BLaER1 treated with 17β-estradiol and CSF1 and Interleukin-3, amounts not matched to agents 10 nM and 100 nM (cell line): ENCODE results near the gene MINK1.
A peak's percentile ranks its signal among the peaks of the same experiment; 100 is the strongest.
"Not testable (repeated sequence)": the region's sequence is repeated elsewhere in the genome, so short reads cannot be mapped to it uniquely, and the experiment has no call there.

Experiments used
- H3K27ac ChIP-seq, 11 experiments: shearing (Covaris generic); formaldehyde crosslinking; 2 replicates each; pipeline ENCODE4 v1.8.1; 2022
- H3K27me3 ChIP-seq, 11 experiments: shearing (Covaris generic); formaldehyde crosslinking; 2 replicates each; pipeline ENCODE4 v1.8.1; 2022
- H3K36me3 ChIP-seq, 11 experiments: shearing (Covaris generic); formaldehyde crosslinking; 2 replicates each; pipeline ENCODE4 v1.8.1; 2022
- H3K4me1 ChIP-seq, 10 experiments: shearing (Covaris generic); formaldehyde crosslinking; 2 replicates each; pipeline ENCODE4 v1.8.1; 2022
- H3K4me2 ChIP-seq, 11 experiments: shearing (Covaris generic); formaldehyde crosslinking; 2 replicates each; pipeline ENCODE4 v1.8.1; 2022
- H3K4me3 ChIP-seq, 10 experiments: shearing (Covaris generic); formaldehyde crosslinking; 2 replicates each; pipeline ENCODE4 v1.8.1; 2022
- H3K9ac ChIP-seq, 11 experiments: shearing (Covaris generic); formaldehyde crosslinking; 2 replicates each; pipeline ENCODE4 v1.8.1; 2022
- H3K9me3 ChIP-seq, 11 experiments: shearing (Covaris generic); formaldehyde crosslinking; replicated peaks in 1 of 11; 2 replicates each; pipeline ENCODE4 v1.8.1; 2022
- H4K20me1 ChIP-seq, 11 experiments: shearing (Covaris generic); formaldehyde crosslinking; 2 replicates each; pipeline ENCODE4 v1.8.1; 2022
- Cebpa-rat ChIP-seq, 11 experiments: shearing (Covaris generic); IDR thresholded peaks; 2 replicates each; pipeline ENCODE4 v1.8.1; 2022

MINK1 gene

DNA sequence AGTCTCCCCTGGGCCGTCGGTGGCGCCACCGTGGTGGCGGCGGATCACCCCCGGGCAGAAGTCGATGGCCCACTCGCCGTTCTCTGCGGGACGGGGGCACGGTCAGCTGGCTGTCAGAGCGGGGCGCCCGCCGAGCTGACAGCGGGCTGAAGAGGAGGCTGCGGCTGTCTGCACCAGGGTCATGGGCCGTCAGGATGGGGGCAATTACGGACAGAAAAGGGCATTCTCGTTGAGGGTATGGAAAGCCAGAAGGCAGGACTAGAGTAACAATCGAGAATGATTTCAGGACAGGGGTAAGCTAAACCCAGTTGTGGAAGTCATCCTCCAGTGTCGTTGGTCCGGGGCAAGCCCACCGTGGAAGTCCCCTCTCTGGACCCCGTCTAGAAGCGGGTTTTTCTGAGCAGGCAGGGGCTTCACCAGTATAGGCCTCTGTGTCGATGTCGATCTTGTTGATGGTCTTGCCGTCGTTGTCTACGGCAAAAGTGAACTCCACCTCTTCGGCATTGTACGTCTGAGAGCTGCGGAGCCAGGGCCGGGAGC is 68.0 kb downstream of the MINK1 start:
- Histone ChIP-seq H3K27ac (peak overlapping the region in 1 of 11 experiments; percentile 17; a peak in 2 of 22 replicates), H3K9ac (peak overlapping the region in 2 of 11 experiments; percentile 8 to 68; a peak in 1 of 22 replicates), H3K4me3 (peak overlapping the region in 6 of 10 experiments; percentile 25 to 55 (median 40); a peak in 6 of 20 replicates), H3K27me3 (peaks cover 26 to 44% (median 35%) of the 10 kb centered on the region in 11 experiments), H3K36me3 (peaks cover 12 to 21% (median 14%) of the 10 kb centered on the region in 11 experiments; a peak in 21 of 22 replicates), H3K4me2 (peak overlapping the region; percentile 64 to 89 (median 80)), H3K4me1 (peaks cover 42 to 64% (median 53%) of the 10 kb centered on the region in 10 experiments), H4K20me1 (peaks cover 0 to 25% (median 0%) of the 10 kb centered on the region in 11 experiments; a peak in 9 of 22 replicates), H3K9me3 (no peaks in the 10 kb centered on the region)
- TF ChIP-seq Cebpa-rat (IDR thresholded peaks at IDR 0.05), result no peak

DNA sequence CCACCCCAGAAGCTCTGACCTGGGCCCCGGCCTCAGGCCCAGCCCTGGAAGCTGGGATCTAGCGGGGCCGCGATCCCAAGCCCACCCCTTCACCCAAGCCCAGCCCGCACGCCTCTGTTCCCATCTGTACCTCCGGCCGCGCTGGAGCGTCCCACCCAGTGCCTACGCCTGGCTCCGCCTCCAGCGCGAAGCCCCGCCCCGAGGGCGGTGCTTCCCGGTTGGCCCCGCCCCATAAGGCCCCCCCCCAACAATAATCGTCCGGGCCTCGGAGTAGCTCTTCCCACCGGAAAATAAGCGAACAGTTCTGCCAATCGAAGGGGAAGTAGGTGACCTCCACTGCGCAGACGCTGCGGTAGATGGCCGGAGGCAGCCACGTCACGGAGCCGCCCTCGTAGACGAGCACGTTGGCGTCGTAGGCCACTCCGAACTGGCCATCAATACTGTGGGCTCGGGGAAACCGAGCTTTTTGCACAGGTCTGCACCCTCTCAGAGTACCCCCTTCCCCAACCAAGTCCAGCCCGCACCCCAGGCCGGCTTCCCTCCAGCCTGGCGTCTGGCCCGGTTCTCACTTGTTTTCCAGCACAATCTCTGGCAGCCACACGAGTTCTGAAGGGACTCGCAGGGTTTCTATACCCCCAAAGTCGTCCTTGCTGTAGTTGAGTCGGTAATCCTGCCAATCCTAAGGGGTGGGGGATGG is 68.7 kb downstream of the MINK1 start:
- TF ChIP-seq Cebpa-rat (IDR thresholded peaks at IDR 0.05), result no peak
- Histone ChIP-seq H3K36me3 (peaks cover 6 to 15% (median 8%) of the 10 kb centered on the region in 11 experiments; a peak in 21 of 22 replicates), H3K4me3 (no peak overlapping the region), H3K9ac (peak overlapping the region in 1 of 11 experiments; percentile 24; a peak in 1 of 22 replicates), H3K9me3 (no peaks in the 10 kb centered on the region), H4K20me1 (peaks cover 0 to 19% (median 0%) of the 10 kb centered on the region in 11 experiments; a peak in 9 of 22 replicates), H3K4me1 (peaks cover 42 to 63% (median 52%) of the 10 kb centered on the region in 10 experiments), H3K27ac (peak overlapping the region in 2 of 11 experiments; percentile 16 to 44; a peak in 2 of 22 replicates), H3K4me2 (peak overlapping the region in 10 of 11 experiments; percentile 57 to 89 (median 76); a peak in 15 of 22 replicates), H3K27me3 (peaks cover 26 to 44% (median 35%) of the 10 kb centered on the region in 11 experiments)

DNA sequence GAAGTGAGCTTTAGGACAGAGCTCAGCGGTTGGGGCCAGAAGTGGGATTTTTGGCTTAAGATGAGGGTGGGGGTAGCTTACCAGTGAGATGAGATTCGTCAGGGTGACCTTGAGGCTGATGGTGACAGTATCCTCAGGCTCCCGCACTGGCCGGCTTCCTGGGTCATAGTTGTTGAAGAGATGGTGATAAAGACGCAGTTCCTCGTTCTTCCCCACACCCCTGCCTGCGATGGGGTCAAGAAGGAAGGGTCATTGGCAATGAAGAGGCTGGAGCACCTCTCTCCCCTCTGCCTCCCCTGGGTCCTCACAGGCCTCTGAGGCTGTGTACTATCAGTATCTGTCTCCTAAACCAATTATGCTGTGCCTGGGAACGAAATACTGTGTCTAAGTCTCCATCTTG is 69.4 kb downstream of the MINK1 start:
- Histone ChIP-seq H3K9ac (peak overlapping the region in 8 of 11 experiments; percentile 3 to 49 (median 29); a peak in 7 of 22 replicates), H3K4me3 (no peak overlapping the region), H3K27me3 (peaks cover 26 to 38% (median 34%) of the 10 kb centered on the region in 11 experiments), H3K27ac (peak overlapping the region in 4 of 11 experiments; percentile 3 to 44 (median 17); a peak in 6 of 22 replicates), H4K20me1 (peaks cover 0 to 12% (median 0%) of the 10 kb centered on the region in 11 experiments; a peak in 6 of 22 replicates), H3K4me2 (peak overlapping the region; percentile 57 to 89 (median 71)), H3K36me3 (peaks cover 0 to 8% (median under 1%) of the 10 kb centered on the region in 11 experiments; a peak in 8 of 22 replicates), H3K4me1 (peaks cover 42 to 56% (median 51%) of the 10 kb centered on the region in 10 experiments), H3K9me3 (no peaks in the 10 kb centered on the region)
- no peak for TF ChIP-seq Cebpa-rat (IDR thresholded peaks at IDR 0.05)

DNA sequence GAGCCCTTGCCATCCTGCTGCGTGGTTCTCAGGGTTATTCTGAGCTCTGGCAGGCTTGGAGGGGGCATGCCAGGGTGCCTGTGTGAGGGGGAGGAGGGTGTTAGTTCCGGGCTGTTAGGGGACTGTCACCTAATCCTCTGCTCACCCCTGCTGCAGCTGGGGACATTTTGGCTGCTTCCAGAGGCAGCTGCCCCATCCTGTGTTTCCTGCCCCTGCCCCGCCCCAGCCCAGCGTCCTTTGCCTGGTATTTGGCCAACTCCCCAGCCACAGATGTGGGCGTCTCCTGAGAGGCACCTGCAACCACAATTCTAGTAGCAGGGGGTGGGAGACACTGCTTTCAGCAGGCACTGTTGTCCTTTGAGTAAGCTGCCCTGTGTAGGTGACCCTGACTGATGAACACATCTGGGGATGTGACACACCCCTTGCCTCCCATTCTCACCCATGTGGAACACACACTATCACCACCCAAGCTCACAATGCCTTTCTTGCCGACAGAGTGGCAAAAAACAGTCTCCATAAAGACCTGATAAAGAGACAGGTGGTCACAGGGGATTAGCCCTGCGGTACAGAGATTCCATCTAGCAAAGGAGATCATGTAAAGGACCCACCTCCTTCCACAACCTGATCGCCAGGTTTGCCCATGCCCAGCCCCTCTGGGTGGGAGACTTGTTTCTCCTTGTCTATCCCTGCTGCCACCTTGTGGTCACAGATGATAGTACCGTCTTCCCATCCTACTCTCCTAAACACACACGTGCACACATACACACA is 70.1 kb downstream of the MINK1 start, which contains the start of gene CHRNE:
TSS of gene CHRNE (minus strand) at position 48 of the 768 bp plus-strand sequence. CDS start at position 13, 35 bp downstream.
- TF ChIP-seq Cebpa-rat (IDR thresholded peaks at IDR 0.05), result no peak
- Histone ChIP-seq H3K9ac (peak within 1 kb of the TSS in 9 of 11 experiments; percentile 3 to 49 (median 29); a peak in 9 of 22 replicates), H3K27ac (peak within 1 kb of the TSS in 4 of 11 experiments; percentile 3 to 44 (median 17); a peak in 6 of 22 replicates), H3K9me3 (no peaks in the 10 kb centered on the region), H3K4me3 (peak within 1 kb of the TSS in 1 of 10 experiments; percentile 24; a peak in 1 of 20 replicates), H3K4me1 (peaks cover 46 to 59% (median 53%) of the 10 kb centered on the region in 10 experiments), H3K36me3 (0 out of 22 replicates have a peak, but pooled peaks cover 0 to 5% (median 0%) of the 10 kb centered on the region in 11 experiments), H3K27me3 (peaks cover 24 to 32% (median 31%) of the 10 kb centered on the region in 11 experiments), H3K4me2 (peak within 1 kb of the TSS; percentile 57 to 89 (median 71)), H4K20me1 (peaks cover 0 to 10% (median 0%) of the 10 kb centered on the region in 11 experiments; a peak in 6 of 22 replicates)

DNA sequence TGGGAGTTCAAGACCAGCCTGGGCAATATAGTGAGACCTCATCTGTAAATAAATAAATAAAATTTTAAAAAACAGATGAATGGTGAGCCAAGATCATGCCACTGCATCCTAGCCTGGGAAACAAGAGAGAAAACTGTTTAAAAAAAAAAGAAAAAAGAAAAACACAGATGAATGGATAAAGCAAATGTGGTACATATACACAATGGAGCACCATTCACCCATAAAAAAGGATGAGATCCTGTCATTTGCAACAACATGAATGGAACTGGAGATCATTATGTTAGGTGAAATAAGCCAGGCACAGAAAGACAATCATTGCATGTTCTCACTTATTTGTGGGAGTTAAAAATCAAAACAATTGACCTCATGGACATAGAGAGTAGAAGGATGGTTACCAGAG is 73.5 kb downstream of the MINK1 start:
- H3K36me3 ChIP-seq, H3K4me2 ChIP-seq, H3K4me3 ChIP-seq, H3K9me3 ChIP-seq, H3K9ac ChIP-seq, H3K27ac ChIP-seq, H3K27me3 ChIP-seq, H4K20me1 ChIP-seq: not testable (repeated sequence)
- H3K4me1 ChIP-seq, result peaks cover 34 to 44% (median 38%) of the 10 kb centered on the region in 10 experiments

DNA sequence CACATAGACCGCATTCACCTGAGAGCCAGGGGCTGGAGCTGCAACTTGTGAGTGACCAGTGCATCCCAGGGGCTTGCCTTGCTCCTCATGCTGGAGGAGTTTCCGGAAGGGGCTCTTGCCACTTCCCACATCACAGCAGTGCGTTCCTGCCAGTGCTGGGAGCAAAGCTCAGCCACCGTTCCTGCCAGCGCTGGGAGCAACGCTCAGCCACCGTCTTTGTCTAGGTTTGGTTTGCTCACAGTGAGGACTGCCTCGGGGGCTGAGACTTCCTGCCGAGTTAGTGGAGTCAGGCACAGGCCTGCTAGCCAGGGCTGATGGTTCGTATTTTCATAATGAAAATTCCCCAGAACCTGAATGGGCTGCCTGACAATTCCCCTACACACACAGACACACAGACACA is 75.2 kb downstream of the MINK1 start:
- Histone ChIP-seq H3K9ac (peak overlapping the region; percentile 1 to 66 (median 49); a peak in 18 of 22 replicates), H3K4me2 (peak overlapping the region; percentile 52 to 78 (median 71)), H3K27me3 (no peaks in the 10 kb centered on the region), H3K4me1 (peaks cover 21 to 35% (median 28%) of the 10 kb centered on the region in 10 experiments), H3K4me3 (no peak overlapping the region), H3K36me3 (no peaks in the 10 kb centered on the region), H4K20me1 (no peaks in the 10 kb centered on the region; a peak in 1 of 22 replicates), H3K9me3 (no peaks in the 10 kb centered on the region), H3K27ac (peak overlapping the region in 10 of 11 experiments; percentile 49 to 71 (median 65); a peak in 19 of 22 replicates)
- TF ChIP-seq Cebpa-rat (IDR thresholded peaks at IDR 0.05), result no peak

DNA sequence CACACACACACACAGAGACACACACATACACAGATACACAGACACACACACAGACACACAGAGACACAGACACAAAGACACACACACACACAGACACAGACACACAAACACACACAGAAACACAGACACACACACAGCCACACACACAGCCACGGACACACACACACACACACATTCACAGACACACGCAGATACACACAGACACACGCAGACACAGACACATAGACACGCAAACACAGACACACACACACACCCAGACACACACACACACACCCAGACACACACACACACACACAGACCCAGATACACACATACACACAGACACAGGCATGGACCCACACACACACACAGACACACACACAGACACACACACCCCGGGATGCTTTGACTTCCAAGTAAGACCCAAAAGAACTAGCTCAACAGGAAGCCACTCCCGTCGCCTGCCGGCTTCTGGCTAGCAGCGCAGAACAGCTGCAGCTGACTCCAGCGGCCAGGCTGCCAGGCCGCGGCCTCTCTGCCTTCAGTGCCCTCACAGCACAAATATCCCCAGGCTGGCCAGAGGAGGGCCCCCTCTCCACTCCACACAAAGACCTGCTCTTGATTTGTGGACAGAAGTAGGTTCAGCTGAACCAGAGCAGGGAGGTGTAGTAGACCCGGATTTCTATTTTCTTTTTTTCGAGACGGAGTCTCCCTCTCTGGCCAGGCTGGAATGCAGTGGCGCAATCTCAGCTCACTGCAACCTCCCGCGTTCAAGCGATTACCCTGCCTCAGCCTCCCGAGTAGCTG is 75.8 kb downstream of the MINK1 start:
- Histone ChIP-seq H3K9me3 (no peaks in the 10 kb centered on the region), H3K9ac (peak overlapping the region; percentile 21 to 66 (median 49); a peak in 20 of 22 replicates), H3K4me2 (peak overlapping the region; percentile 52 to 78 (median 71)), H3K27ac (peak overlapping the region in 10 of 11 experiments; percentile 49 to 71 (median 65); a peak in 20 of 22 replicates), H3K4me1 (peaks cover 18 to 31% (median 24%) of the 10 kb centered on the region in 10 experiments), H3K27me3 (no peaks in the 10 kb centered on the region), H3K36me3 (no peaks in the 10 kb centered on the region), H3K4me3 (no peak overlapping the region), H4K20me1 (no peaks in the 10 kb centered on the region)
- TF ChIP-seq Cebpa-rat (IDR thresholded peaks at IDR 0.05), result no peak

DNA sequence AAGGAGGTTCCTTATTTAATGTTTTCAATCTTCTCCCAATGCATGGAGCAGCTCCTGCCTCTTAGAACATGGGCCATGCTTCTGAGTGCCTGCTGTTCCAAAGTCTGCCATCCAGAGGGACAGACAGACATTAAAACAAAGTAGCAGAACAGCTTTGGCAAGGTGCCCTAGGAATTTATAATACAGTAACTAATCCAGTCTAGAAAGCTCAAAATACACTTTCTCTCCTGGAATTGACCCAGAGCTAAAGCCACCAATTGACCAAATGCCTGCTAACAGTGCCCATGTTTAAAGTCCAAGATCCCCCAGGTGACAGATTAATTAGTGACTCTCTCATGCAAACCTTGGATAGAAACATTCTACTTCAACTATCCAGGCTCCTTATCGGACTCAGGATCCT is 80.9 kb downstream of the MINK1 start:
- Histone ChIP-seq H3K4me3 (no peak overlapping the region), H3K27ac (no peak overlapping the region), H3K9me3 (no peaks in the 10 kb centered on the region), H3K9ac (no peak overlapping the region), H3K27me3 (no peaks in the 10 kb centered on the region), H4K20me1 (no peaks in the 10 kb centered on the region), H3K36me3 (no peaks in the 10 kb centered on the region), H3K4me2 (no peak overlapping the region), H3K4me1 (peaks cover 8 to 18% (median 13%) of the 10 kb centered on the region in 10 experiments)
- TF ChIP-seq Cebpa-rat (IDR thresholded peaks at IDR 0.05), result no peak

DNA sequence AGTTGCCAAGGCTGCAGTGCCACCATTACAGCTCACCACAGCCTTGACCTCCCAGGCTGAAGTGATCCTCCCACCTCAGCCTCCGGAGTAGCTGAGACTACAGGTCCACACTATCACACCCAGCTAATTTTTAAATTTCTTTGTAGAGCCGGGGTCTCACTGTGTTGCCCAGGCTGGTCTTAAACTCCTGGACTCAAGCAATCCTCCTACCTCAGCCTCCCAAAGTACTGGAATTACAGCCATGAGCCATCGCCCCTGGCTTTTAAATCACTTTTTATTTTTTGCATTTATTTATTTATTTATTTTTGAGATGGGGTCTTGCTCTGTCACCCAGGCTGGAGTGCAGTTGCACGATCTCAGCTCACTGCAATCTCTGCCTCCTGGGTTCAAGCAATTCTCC is 81.4 kb downstream of the MINK1 start:
- not testable (repeated sequence) for H3K36me3 ChIP-seq, H3K9ac ChIP-seq, H3K4me2 ChIP-seq, H3K27ac ChIP-seq, H3K27me3 ChIP-seq, H4K20me1 ChIP-seq, H3K4me3 ChIP-seq, H3K9me3 ChIP-seq
- peaks cover 6 to 13% (median 9%) of the 10 kb centered on the region in 10 experiments for H3K4me1 ChIP-seq
